ENCODE data around the gene ZNF24. TPM values are rescaled to one million over a fixed set of nuclear protein-coding genes. Genes with fewer than 3 reads are reported as not detected.
A peak's percentile ranks its signal among the peaks of the same experiment; 100 is the strongest.

ZNF24 gene
- total RNA-seq, 4 donors from 2014 or later = 54.9 to 76.2 (median 58.1) TPM

GRCh38 chr18:35378574-35378896, 34.3 kb upstream of the ZNF24 start:
- intact Hi-C loops (cut with DNase I) = no loop called here
- TF ChIP-seq CTCF (IDR thresholded peaks at IDR 0.05) = no peak
- TF ChIP-seq POLR2A (IDR thresholded peaks at IDR 0.05) = no peak

GRCh38 chr18:35377875-35378573, 33.8 kb upstream of the ZNF24 start:
- no peak overlapping the region for H3K4me3 ChIP-seq (replicated peaks in 1 of 3)
- no peaks in the 10 kb centered on the region for H3K9me3 ChIP-seq
- intact Hi-C loops (cut with DNase I) = no loop called here
- H3K27me3 ChIP-seq = no peaks in the 10 kb centered on the region
- WGBS, 2 donors = 80 to 81% methylated on average over 14 of the region's 14 CpGs
- H3K36me3 ChIP-seq = no peaks in the 10 kb centered on the region
- no peak overlapping the region for H3K27ac ChIP-seq
- no peak for TF ChIP-seq POLR2A (IDR thresholded peaks at IDR 0.05)
- no peak for TF ChIP-seq CTCF (IDR thresholded peaks at IDR 0.05)
- peaks cover 0 to 4% of the 10 kb centered on the region in 2 donors for H3K4me1 ChIP-seq
- no peak for DNase-seq

More at GRCh38 chr18:35378574-35378896, 34.3 kb upstream of the ZNF24 start:
- Histone ChIP-seq H3K27ac (no peak overlapping the region), H3K4me1 (peaks cover 0 to 4% of the 10 kb centered on the region in 2 donors), H3K36me3 (no peaks in the 10 kb centered on the region), H3K4me3 (replicated peaks in 1 of 3) (no peak overlapping the region), H3K27me3 (no peaks in the 10 kb centered on the region), H3K9me3 (no peaks in the 10 kb centered on the region)
- 61 to 62% methylated on average over 4 of the region's 4 CpGs for WGBS, 2 donors
- no peak for DNase-seq

DNA sequence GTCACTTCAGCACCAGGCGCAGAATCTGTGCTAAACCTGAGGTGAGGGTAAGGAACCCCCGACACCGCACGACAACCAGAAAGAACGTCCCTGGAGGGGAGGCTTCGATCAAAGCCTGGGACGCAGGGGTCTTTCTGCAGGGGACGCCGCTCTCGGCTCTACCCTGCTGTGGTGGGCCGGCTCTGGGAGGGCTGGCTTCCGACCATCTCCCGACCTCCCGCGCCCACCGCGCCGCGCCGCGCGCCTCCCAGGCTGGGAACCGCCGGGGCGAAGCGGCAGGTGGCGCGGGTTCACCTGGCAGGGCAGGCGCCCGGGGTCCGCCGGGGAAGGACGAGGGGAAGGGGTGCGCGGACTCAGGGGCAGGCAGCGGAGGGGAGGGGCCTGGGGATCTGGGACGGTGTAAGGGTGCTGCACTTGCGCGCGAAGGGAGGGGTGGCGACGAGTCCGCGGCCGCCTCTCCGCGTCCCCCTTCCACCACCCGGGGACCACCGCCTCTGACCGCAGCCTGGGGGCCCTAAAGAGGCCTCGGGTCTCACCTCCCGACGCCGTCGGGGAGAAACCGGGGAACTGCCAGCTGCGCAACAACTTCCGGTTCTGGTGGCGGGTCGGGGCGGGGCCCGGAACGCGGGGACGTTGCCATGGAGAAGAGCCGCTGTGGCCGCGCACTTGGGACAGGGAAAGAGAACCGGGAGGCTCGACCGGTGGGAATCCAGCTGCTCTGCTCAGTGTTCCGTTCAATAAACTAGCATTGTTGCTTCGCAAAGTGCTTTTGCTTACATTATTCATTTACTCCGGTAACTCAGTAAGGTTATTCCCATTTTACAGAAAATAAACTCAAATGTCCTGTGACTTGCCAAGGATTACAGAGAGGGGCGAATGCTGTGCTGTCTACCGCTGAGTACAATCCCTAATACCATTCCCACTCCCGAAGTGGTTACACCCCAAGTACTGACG, 32.8 kb upstream of the ZNF24 start, which contains the start of gene ZNF396:
Gene ZNF396 (minus strand): TSS at position 596 of the 954 bp plus-strand sequence. CDS start 3,045 bp downstream, outside the sequence.
- intact Hi-C loops (cut with DNase I) = no loop called here
- H3K27ac ChIP-seq = peak within 1 kb of the TSS; percentile 20 to 68 (median 44)

DNA sequence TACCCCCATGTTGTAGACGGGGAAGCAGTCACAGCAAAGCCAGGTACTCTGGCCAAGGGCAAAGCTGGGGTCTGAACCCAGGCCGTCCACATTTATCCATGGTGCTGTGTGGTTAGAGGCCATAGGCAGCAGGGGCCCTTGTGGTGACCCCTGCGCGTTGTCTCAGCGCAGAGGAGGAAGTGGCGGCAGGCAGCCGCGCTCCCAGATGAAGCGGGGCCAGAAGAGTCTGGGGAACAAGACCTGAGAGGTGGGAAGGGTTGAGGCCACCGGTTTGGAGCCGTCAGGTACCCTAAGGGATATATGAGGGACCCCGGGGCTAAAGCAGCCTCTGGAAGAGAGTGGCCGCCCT, 32.1 kb upstream of the ZNF24 start:
- no peak for TF ChIP-seq POLR2A (IDR thresholded peaks at IDR 0.05)
- TF ChIP-seq CTCF (IDR thresholded peaks at IDR 0.05) = no peak
- intact Hi-C loops (cut with DNase I) = no loop called here
- peak; percentile 11 to 17 for DNase-seq
- Histone ChIP-seq H3K9me3 (no peaks in the 10 kb centered on the region), H3K27ac (peak overlapping the region in 2 of 3 donors; percentile 44 to 68), H3K4me3 (replicated peaks in 1 of 3) (peak overlapping the region in 2 of 3 donors; percentile 92), H3K36me3 (no peaks in the 10 kb centered on the region), H3K27me3 (no peaks in the 10 kb centered on the region), H3K4me1 (peaks cover 0 to 4% of the 10 kb centered on the region in 2 donors)
- WGBS, 2 donors = 14 to 17% methylated on average over 12 to 13 of the region's 13 CpGs

More for the DNA sequence above, 32.8 kb upstream of the ZNF24 start, which contains the start of gene ZNF396:
- peak in 1 of 2 donors; percentile 68 for TF ChIP-seq POLR2A (IDR thresholded peaks at IDR 0.05)
- no peak for TF ChIP-seq CTCF (IDR thresholded peaks at IDR 0.05)
- peak; percentile 85 to 86 for DNase-seq
- H3K4me3 ChIP-seq (replicated peaks in 1 of 3) = peak within 1 kb of the TSS; percentile 76 to 92 (median 92)
- no peaks in the 10 kb centered on the region for H3K27me3 ChIP-seq
- no peaks in the 10 kb centered on the region for H3K36me3 ChIP-seq
- H3K9me3 ChIP-seq = no peaks in the 10 kb centered on the region
- peaks cover 0 to 4% of the 10 kb centered on the region in 2 donors for H3K4me1 ChIP-seq
- 5% methylated on average over 28 to 42 of the region's 78 CpGs for WGBS, 2 donors
